SK-N-SH (cell line): ENCODE measurements around the gene KIF1A. TPM values are rescaled to one million over a fixed set of nuclear protein-coding genes. Genes with fewer than 3 reads are reported as not detected.

Experiments used
- CTCF ChIA-PET: fragments of 300-600, 350-600 bp; formaldehyde crosslinking; extraction: SDS; loops from one replicate; lab custom pipeline; 2021; lab: Yijun Ruan, JAX
- POLR2A ChIA-PET: fragments of 350-600 bp; sonication (Branson Sonifier 250); formaldehyde crosslinking; extraction: SDS; loops from one replicate; lab custom pipeline; 2020; ENCODE audit warnings: antibody characterized with exemption, inconsistent platforms; lab: Yijun Ruan, JAX
- DNase-seq: peaks from one replicate; pipeline ENCODE4 v3.0.0; 2012
- H2AFZ ChIP-seq: fragments of 200-600 bp; sonication (generic); 2 replicates; pipeline ENCODE4 v1.8.1; 2016; ENCODE audit warnings: antibody characterized with exemption, mild to moderate bottlenecking, low read depth
- H3F3A ChIP-seq: fragments of 200-600 bp; sonication (generic); replicated peaks from 2 replicates; pipeline ENCODE3; 2016; ENCODE audit warnings: antibody characterized with exemption, mild to moderate bottlenecking; ENCODE audit not compliant: insufficient read depth
- H3K27ac ChIP-seq, 2 experiments: fragments of 200-500 bp in 1 of 2; fragments of 200-600 bp in 1 of 2; sonication (Bioruptor generic) in 1 of 2; sonication (generic), shearing (Covaris generic) in 1 of 2; 2 replicates each; pipeline versions ENCODE4 v1.5.1 to v1.6.1; 2014 to 2016; ENCODE audit warnings: low read depth in 2 of 2, inconsistent platforms in 1 of 2, low read length in 1 of 2, mild to moderate bottlenecking in 1 of 2, mixed read lengths in 1 of 2
- H3K27me3 ChIP-seq: fragments of 200-600 bp; sonication (generic), shearing (Covaris generic); 2 replicates; pipeline ENCODE4 v1.6.1; 2016; ENCODE audit warnings: mixed run types; ENCODE audit not compliant: insufficient read depth
- H3K36me3 ChIP-seq, 2 experiments: fragments of 200-500 bp in 1 of 2; fragments of 200-600 bp in 1 of 2; sonication (Bioruptor generic) in 1 of 2; sonication (generic) in 1 of 2; replicated peaks in 1 of 2; 2 replicates each; pipeline versions ENCODE3 to v1.5.1; 2014 to 2016; ENCODE audit warnings: low read length in 1 of 2, mild to moderate bottlenecking in 1 of 2; ENCODE audit not compliant: insufficient read depth in 2 of 2, control insufficient read depth in 1 of 2
- H3K4me1 ChIP-seq, 2 experiments: fragments of 200-500 bp in 1 of 2; fragments of 200-600 bp in 1 of 2; sonication (Bioruptor generic) in 1 of 2; sonication (generic), shearing (Covaris generic) in 1 of 2; 2 replicates each; pipeline versions ENCODE4 v1.5.1 to v1.6.1; 2014 to 2016; ENCODE audit warnings: low read depth in 1 of 2, low read length in 1 of 2, mixed run types in 1 of 2; ENCODE audit not compliant: insufficient read depth in 2 of 2, control insufficient read depth in 1 of 2
- H3K4me2 ChIP-seq: fragments of 200-600 bp; sonication (generic), shearing (Covaris generic); 2 replicates; pipeline ENCODE4 v1.6.1; 2017; ENCODE audit warnings: mixed run types
- H3K4me3 ChIP-seq, 2 experiments: fragments of 200-500 bp in 1 of 2; fragments of 200-600 bp in 1 of 2; sonication (Bioruptor generic) in 1 of 2; sonication (generic), shearing (Covaris generic) in 1 of 2; 2 replicates each; pipeline versions ENCODE4 v1.5.1 to v1.8.1; 2014 to 2016; ENCODE audit warnings: low read depth in 2 of 2, inconsistent platforms in 1 of 2, low read length in 1 of 2, mild to moderate bottlenecking in 1 of 2, mixed read lengths in 1 of 2, moderate library complexity in 1 of 2
- H3K79me2 ChIP-seq: fragments of 200-600 bp; sonication (generic); 2 replicates; pipeline ENCODE4 v1.8.1; 2017; ENCODE audit warnings: mild to moderate bottlenecking; ENCODE audit not compliant: insufficient read depth
- H3K9ac ChIP-seq: fragments of 200-600 bp; sonication (generic); 2 replicates; pipeline ENCODE4 v1.6.1; 2017; ENCODE audit warnings: mixed run types
- H3K9me2 ChIP-seq: fragments of 200-600 bp; sonication (generic); 2 replicates; pipeline ENCODE4 v1.6.1; 2017; ENCODE audit warnings: mixed run types
- H3K9me3 ChIP-seq: fragments of 200-600 bp; sonication (generic); 2 replicates; pipeline ENCODE4 v1.6.1; 2017; ENCODE audit warnings: mixed run types, mild to moderate bottlenecking, moderate library complexity
- H4K20me1 ChIP-seq: fragments of 200-600 bp; sonication (generic); 2 replicates; pipeline ENCODE4 v1.6.1; 2017; ENCODE audit warnings: mild to moderate bottlenecking, mixed run types; ENCODE audit not compliant: insufficient read depth
- EP300 ChIP-seq, 2 experiments: IDR thresholded peaks; 2 replicates each; pipeline versions ENCODE4 v1.4.0 to v1.6.1; 2012; ENCODE audit warnings: borderline replicate concordance in 1 of 2, low read depth in 1 of 2, low read length in 1 of 2
- FOXM1 ChIP-seq: IDR thresholded peaks from 2 replicates; pipeline ENCODE4 v1.4.0; 2012; ENCODE audit warnings: low read depth, mild to moderate bottlenecking
- JUND ChIP-seq: IDR thresholded peaks from 2 replicates; pipeline ENCODE4 v1.4.0; 2012
- MEF2A ChIP-seq: IDR thresholded peaks from 2 replicates; pipeline ENCODE4 v1.4.0; 2012; ENCODE audit warnings: low read depth, borderline replicate concordance
- MXI1 ChIP-seq: IDR thresholded peaks from 2 replicates; pipeline ENCODE4 v1.6.1; 2012; ENCODE audit warnings: mild to moderate bottlenecking, low read depth, low read length, improper control_type of control experiment
- NFIC ChIP-seq: IDR thresholded peaks from 2 replicates; pipeline ENCODE4 v1.4.0; 2012; ENCODE audit warnings: borderline replicate concordance
- RAD21 ChIP-seq: IDR thresholded peaks from 2 replicates; pipeline ENCODE4 v1.6.1; 2012; ENCODE audit warnings: mild to moderate bottlenecking, low read length
- TCF12 ChIP-seq: IDR thresholded peaks from 2 replicates; pipeline ENCODE4 v1.4.0; 2012
- TEAD4 ChIP-seq: IDR thresholded peaks from 2 replicates; pipeline ENCODE4 v1.4.0; 2012; ENCODE audit warnings: mild to moderate bottlenecking, borderline replicate concordance; ENCODE audit not compliant: insufficient read depth
- YY1 ChIP-seq: IDR thresholded peaks from 2 replicates; pipeline ENCODE4 v1.4.0; 2012; ENCODE audit warnings: low read depth, mild to moderate bottlenecking
- WGBS: methylation state at CpG from one replicate; pipeline ENCODE4 v1.1.6; 2017; ENCODE audit warnings: low lambda C conversion rate; 5-methylcytosine and 5-hydroxymethylcytosine counted together
- polyA plus RNA-seq, 3 experiments: library from polyadenylated mRNA; depleted of rRNA; stranded (reverse); fragments of >200 nt; gene quantifications; 2 replicates each; pipeline ENCODE4 v1.2.3, GENCODE V29; 2012
- TF ChIP-seq, protein P1 (sequence below): fragments of 150-350 bp; IDR thresholded peaks from 2 replicates; pipeline ENCODE4 v1.6.1; 2016; ENCODE audit warnings: mild to moderate bottlenecking, low read depth, low read length
- TF ChIP-seq, protein P2 (sequence below): IDR thresholded peaks from 2 replicates; pipeline ENCODE4 v1.4.0; 2012; ENCODE audit warnings: low read depth, borderline replicate concordance
- TF ChIP-seq, protein P3 (sequence below): IDR thresholded peaks from 2 replicates; pipeline ENCODE4 v1.4.0; 2012; ENCODE audit warnings: low read depth, borderline replicate concordance

The KIF1A gene
- polyA plus RNA-seq, 1 of the 3 experiments (the other 2 are of a cell fraction): 0.21 TPM

DNA sequence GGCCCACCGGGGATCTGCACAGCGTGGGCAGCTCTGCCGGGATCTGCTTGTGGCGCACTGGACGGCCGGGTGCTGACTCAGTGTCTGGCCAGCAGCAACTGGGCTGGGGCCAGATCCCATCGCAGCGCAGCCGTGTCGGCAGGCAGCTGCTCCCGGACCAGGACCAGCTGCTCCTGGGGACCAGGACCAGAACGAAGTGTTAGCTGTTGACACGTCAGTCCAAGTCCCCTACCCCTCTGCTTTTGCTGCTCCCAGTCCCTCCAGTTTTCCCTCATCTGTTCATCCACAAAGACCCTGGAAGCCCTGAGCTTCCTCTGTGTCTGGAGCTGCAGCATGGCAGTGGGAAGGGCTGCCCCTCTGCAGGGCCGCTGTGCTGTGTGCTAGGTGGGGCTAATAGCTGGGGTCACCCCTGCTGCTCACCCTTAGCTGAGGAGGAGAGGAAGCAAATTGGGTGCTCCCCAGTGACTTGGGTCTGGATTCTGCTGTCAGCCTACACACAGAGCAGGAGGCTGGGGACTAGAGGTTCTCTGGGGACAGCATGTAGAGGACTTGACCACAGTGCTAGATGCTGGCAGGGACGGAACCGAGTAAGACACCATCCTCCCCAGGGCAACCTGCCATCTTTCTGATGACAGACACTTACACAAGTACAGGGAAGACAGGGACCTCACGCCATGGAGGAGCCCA is 16.9 kb upstream of the KIF1A start (continued):
- TF ChIP-seq, protein P1, sequence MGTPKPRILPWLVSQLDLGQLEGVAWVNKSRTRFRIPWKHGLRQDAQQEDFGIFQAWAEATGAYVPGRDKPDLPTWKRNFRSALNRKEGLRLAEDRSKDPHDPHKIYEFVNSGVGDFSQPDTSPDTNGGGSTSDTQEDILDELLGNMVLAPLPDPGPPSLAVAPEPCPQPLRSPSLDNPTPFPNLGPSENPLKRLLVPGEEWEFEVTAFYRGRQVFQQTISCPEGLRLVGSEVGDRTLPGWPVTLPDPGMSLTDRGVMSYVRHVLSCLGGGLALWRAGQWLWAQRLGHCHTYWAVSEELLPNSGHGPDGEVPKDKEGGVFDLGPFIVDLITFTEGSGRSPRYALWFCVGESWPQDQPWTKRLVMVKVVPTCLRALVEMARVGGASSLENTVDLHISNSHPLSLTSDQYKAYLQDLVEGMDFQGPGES: no peak
- TF ChIP-seq YY1 (no peak), RAD21 (no peak), MEF2A (no peak), TCF12 (no peak), EP300 (IDR thresholded peaks at IDR 0.05; ENCODE audit: borderline replicate concordance in 1 of 2, low read depth in 1 of 2, low read length in 1 of 2) (no peak), TEAD4 (no peak), JUND (no peak)
- TF ChIP-seq, protein P2, sequence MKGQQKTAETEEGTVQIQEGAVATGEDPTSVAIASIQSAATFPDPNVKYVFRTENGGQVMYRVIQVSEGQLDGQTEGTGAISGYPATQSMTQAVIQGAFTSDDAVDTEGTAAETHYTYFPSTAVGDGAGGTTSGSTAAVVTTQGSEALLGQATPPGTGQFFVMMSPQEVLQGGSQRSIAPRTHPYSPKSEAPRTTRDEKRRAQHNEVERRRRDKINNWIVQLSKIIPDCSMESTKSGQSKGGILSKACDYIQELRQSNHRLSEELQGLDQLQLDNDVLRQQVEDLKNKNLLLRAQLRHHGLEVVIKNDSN: no peak
- TF ChIP-seq, all 33 proteins: peak for 0

DNA sequence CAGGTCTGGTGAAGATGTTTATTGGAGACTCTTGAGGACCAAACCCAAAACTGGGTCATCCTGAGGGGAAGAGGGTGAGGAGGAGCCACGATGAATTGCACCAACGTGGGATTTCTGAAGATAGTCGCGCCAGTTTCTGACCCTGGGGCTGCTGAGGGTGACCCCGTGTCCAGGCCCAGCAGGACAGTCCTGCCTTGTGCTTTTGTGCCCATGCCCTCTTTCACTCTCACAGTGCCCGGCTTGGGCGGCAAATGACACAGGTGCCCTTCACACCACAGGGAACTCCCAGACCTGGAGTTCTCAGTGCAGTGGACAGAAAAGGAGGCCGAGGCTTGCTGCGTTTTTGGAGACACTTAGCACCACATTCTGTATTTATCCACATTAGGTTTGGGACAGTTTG is 15.5 kb upstream of the KIF1A start:
- H3K4me3 ChIP-seq: no peak overlapping the region
- H3K4me1 ChIP-seq: peaks cover 0 to 38% of the 10 kb centered on the region in 2 experiments; a peak in 1 of 4 replicates
- H3K36me3 ChIP-seq: no peaks in the 10 kb centered on the region
- WGBS: 64% methylated on average over 7 of the region's 9 CpGs
- ChIA-PET CTCF (no interaction called here), POLR2A (no interaction called here)
- H3K27ac ChIP-seq: no peak overlapping the region
- H3K27me3 ChIP-seq: no peaks in the 10 kb centered on the region
- no peaks in the 10 kb centered on the region for H3K79me2 ChIP-seq
- H4K20me1 ChIP-seq: no peaks in the 10 kb centered on the region
- no peak for DNase-seq
- H3K9me3 ChIP-seq: no peaks in the 10 kb centered on the region
- H3K9me2 ChIP-seq: no peaks in the 10 kb centered on the region
- no peaks in the 10 kb centered on the region for H3F3A ChIP-seq
- H3K9ac ChIP-seq: no peak overlapping the region
- TF ChIP-seq MXI1: no peak
- TF ChIP-seq, protein P1: no peak
- no peak for TF ChIP-seq FOXM1
- no peak for TF ChIP-seq RAD21
- TF ChIP-seq, protein P3, sequence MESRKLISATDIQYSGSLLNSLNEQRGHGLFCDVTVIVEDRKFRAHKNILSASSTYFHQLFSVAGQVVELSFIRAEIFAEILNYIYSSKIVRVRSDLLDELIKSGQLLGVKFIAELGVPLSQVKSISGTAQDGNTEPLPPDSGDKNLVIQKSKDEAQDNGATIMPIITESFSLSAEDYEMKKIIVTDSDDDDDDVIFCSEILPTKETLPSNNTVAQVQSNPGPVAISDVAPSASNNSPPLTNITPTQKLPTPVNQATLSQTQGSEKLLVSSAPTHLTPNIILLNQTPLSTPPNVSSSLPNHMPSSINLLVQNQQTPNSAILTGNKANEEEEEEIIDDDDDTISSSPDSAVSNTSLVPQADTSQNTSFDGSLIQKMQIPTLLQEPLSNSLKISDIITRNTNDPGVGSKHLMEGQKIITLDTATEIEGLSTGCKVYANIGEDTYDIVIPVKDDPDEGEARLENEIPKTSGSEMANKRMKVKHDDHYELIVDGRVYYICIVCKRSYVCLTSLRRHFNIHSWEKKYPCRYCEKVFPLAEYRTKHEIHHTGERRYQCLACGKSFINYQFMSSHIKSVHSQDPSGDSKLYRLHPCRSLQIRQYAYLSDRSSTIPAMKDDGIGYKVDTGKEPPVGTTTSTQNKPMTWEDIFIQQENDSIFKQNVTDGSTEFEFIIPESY: no peak
- TF ChIP-seq NFIC: no peak
- H3K4me2 ChIP-seq: no peak overlapping the region
- no peak overlapping the region for H2AFZ ChIP-seq
